Activated B cell treated with CpG ODN at 0.5 μM for 24 hours (primary cell): ENCODE measurements around the gene TWF2. TPM values are rescaled to one million over a fixed set of nuclear protein-coding genes. Genes with fewer than 3 reads are reported as not detected.
A peak's percentile ranks its signal among the peaks of the same experiment; 100 is the strongest.

Experiments used
- ATAC-seq: fragments of 200-7000 bp; cut with Tn5 transposase; one replicate; pipeline ENCODE4 v1.10.0; 2021; ENCODE audit warnings: low read depth, mild to moderate bottlenecking, moderate library complexity
- CTCF ChIA-PET: fragments of 350-600 bp; sonication (Branson Sonifier 250); formaldehyde crosslinking; loops from one replicate; lab custom pipeline; 2021; ENCODE audit warnings: antibody characterized with exemption; lab: Charles Lee
- POLR2A ChIA-PET: fragments of 350-600 bp; sonication (Branson Sonifier 250); formaldehyde crosslinking; loops from one replicate; lab custom pipeline; 2021; ENCODE audit warnings: antibody characterized with exemption; lab: Charles Lee
- DNase-seq: peaks from one replicate; pipeline ENCODE4 v3.0.0; 2022
- H3K27ac Mint-ChIP-seq: one replicate; pipeline ENCODE4 v1.8.0; 2020; ENCODE audit warnings: mixed read lengths
- H3K27me3 Mint-ChIP-seq: one replicate; pipeline ENCODE4 v1.8.0; 2021; ENCODE audit warnings: mixed read lengths
- H3K36me3 Mint-ChIP-seq: one replicate; pipeline ENCODE4 v1.8.0; 2021; ENCODE audit warnings: low read depth, mixed read lengths
- H3K4me1 Mint-ChIP-seq: one replicate; pipeline ENCODE4 v1.8.0; 2021; ENCODE audit warnings: mixed read lengths
- H3K4me3 Mint-ChIP-seq: one replicate; pipeline ENCODE4 v1.8.0; 2020; ENCODE audit warnings: mild to moderate bottlenecking, mixed read lengths
- H3K9me3 Mint-ChIP-seq: one replicate; pipeline ENCODE4 v1.8.0; 2020; ENCODE audit warnings: mixed read lengths
- CTCF ChIP-seq: fragments of 200-600 bp; IDR thresholded peaks from one replicate; pipeline ENCODE4 v1.8.0; 2022; ENCODE audit warnings: antibody characterized with exemption, mild to moderate bottlenecking
- intact Hi-C: fragments of 100-400 bp; cut with micrococcal nuclease; formaldehyde crosslinking; loops from one replicate; pipeline ENCODE4 v1.15.1; 2024
- total RNA-seq: library from RNA; stranded (reverse); gene quantifications from 2 replicates; pipeline ENCODE4 v1.2.3, GENCODE V29; 2022

The TWF2 gene
- total RNA-seq, 1 donor from 2014 or later = 74.1 TPM

- intact Hi-C loops = no loop called here
- Mint-ChIP-seq H3K27me3 (no peaks in the 10 kb centered on the region), H3K9me3 (no peaks in the 10 kb centered on the region), H3K36me3 (peaks cover 30% of the 10 kb centered on the region), H3K4me3 (peak overlapping the region; percentile 81), H3K4me1 (peaks cover 57% of the 10 kb centered on the region), H3K27ac (peak overlapping the region; percentile 68)
- POLR2A ChIA-PET = interaction anchor here (0.6 to 12.1 kb wide), 11 partner anchors 10 to 92 kb away, joined by 3 to 147 read pairs (median 4); partner anchors contain the start of genes GLYCTK, POC1A, TLR9 and WDR82
- DNase-seq = no peak
- CTCF ChIA-PET = interaction anchor here (1.1 to 1.2 kb wide), 3 partner anchors 14 to 26 kb away, joined by 3 to 6 read pairs (median 4); partner anchors contain the start of gene TLR9
- TF ChIP-seq CTCF = no peak
- no peak for ATAC-seq
Measured at GRCh38 chr3:52246264-52246620, 7.3 kb upstream of the TWF2 start.

- Mint-ChIP-seq H3K4me1 (peaks cover 61% of the 10 kb centered on the region), H3K4me3 (peak within 1 kb of the TSS; percentile 84), H3K27me3 (no peaks in the 10 kb centered on the region), H3K9me3 (no peaks in the 10 kb centered on the region), H3K27ac (peak within 1 kb of the TSS; percentile 95), H3K36me3 (peaks cover 27% of the 10 kb centered on the region)
- intact Hi-C loops = no loop called here
- ATAC-seq (peak; percentile 44), DNase-seq (peak; percentile 61)
- CTCF ChIA-PET = interaction anchor here (1.1 to 2.1 kb wide), 4 partner anchors 8 to 25 kb away, joined by 3 to 6 read pairs (median 5); partner anchors contain the start of gene TLR9
- TF ChIP-seq CTCF = no peak
- POLR2A ChIA-PET = interaction anchor here (0.8 to 12.1 kb wide), 15 partner anchors 7 to 91 kb away, joined by 3 to 147 read pairs (median 8); partner anchors contain the start of genes GLYCTK, POC1A, TLR9 and WDR82
Measured at GRCh38 chr3:52245322-52246263, 6.6 kb upstream of the TWF2 start, which contains the start of gene PPM1M. Gene PPM1M, plus strand, starts transcription at chr3:52245759. Its CDS starts 66 bp downstream, at chr3:52245825.

GRCh38 chr3:52243791-52244628 is 5.1 kb upstream of the TWF2 start:
- Mint-ChIP-seq H3K4me1 (peaks cover 71% of the 10 kb centered on the region), H3K9me3 (no peaks in the 10 kb centered on the region), H3K36me3 (peaks cover 18% of the 10 kb centered on the region), H3K27ac (peak overlapping the region; percentile 95), H3K27me3 (no peaks in the 10 kb centered on the region), H3K4me3 (peak overlapping the region; percentile 84)
- DNase-seq (peak; percentile 58), ATAC-seq (peak; percentile 65)
- ChIA-PET CTCF (interaction anchor here (0.6 to 2.1 kb wide), 8 partner anchors 9 to 95 kb away, joined by 3 to 8 read pairs (median 4); partner anchors contain the start of genes TLR9 and WDR82), POLR2A (interaction anchor here (0.6 to 12.1 kb wide), 10 partner anchors 9 to 301 kb away, joined by 3 to 147 read pairs (median 8); partner anchors contain the start of genes GLYCTK, TLR9 and WDR82)
- intact Hi-C loops = loop anchor here (1.0 kb wide), 2 partner anchors 9 to 19 kb away; partner anchors contain the start of gene TLR9
- TF ChIP-seq CTCF = no peak

- Mint-ChIP-seq H3K36me3 (peaks cover 9% of the 10 kb centered on the region), H3K27ac (no peak overlapping the region), H3K27me3 (no peaks in the 10 kb centered on the region), H3K4me1 (peaks cover 76% of the 10 kb centered on the region), H3K9me3 (no peaks in the 10 kb centered on the region), H3K4me3 (no peak overlapping the region)
- ChIA-PET CTCF (no interaction called here), POLR2A (interaction anchor here (0.7 to 12.1 kb wide), 4 partner anchors 11 to 97 kb away, joined by 4 to 147 read pairs (median 23); partner anchors contain the start of genes TLR9 and WDR82)
- no peak for DNase-seq
- ATAC-seq = no peak
- intact Hi-C loops = no loop called here
- TF ChIP-seq CTCF = no peak
Measured at GRCh38 chr3:52242039-52242438, 3.1 kb upstream of the TWF2 start.
